SU-DHL-6 (cell line): ENCODE measurements around the gene SH3PXD2B.

Experiments
- H2AFZ ChIP-seq: fragments of 200-600 bp; sonication (generic); 2 replicates; pipeline ENCODE4 v1.6.1; 2014; ENCODE audit warnings: low read depth, mild to moderate bottlenecking, moderate library complexity, mixed read lengths, antibody characterized with exemption, low read length; ENCODE audit not compliant: severe bottlenecking
- H3F3A ChIP-seq: fragments of 200-600 bp; shearing (Covaris generic); 2 replicates; pipeline ENCODE4 v1.6.0; 2016; ENCODE audit warnings: antibody characterized with exemption, mild to moderate bottlenecking; ENCODE audit not compliant: insufficient read depth
- H3K27ac ChIP-seq: fragments of 200-600 bp; sonication (generic); 2 replicates; pipeline ENCODE4 v1.5.1; 2016; ENCODE audit warnings: low read depth, mild to moderate bottlenecking, low read length, moderate library complexity, mixed read lengths
- H3K27me3 ChIP-seq: fragments of 200-600 bp; sonication (generic), shearing (Covaris generic); 2 replicates; pipeline ENCODE4 v1.6.0; 2014; ENCODE audit warnings: mild to moderate bottlenecking, low read length
- H3K36me3 ChIP-seq: fragments of 200-600 bp; sonication (generic); 2 replicates; pipeline ENCODE4 v1.6.1; 2014; ENCODE audit warnings: mild to moderate bottlenecking, low read length, mixed read lengths
- H3K4me2 ChIP-seq: fragments of 300-600, 200-600 bp; shearing (Covaris generic), sonication (generic); 2 replicates; pipeline ENCODE4 v1.6.0; 2014; ENCODE audit warnings: low read length, low read depth, mild to moderate bottlenecking; ENCODE audit not compliant: poor library complexity, severe bottlenecking
- H3K4me3 ChIP-seq: fragments of 200-600 bp; sonication (generic); 2 replicates; pipeline ENCODE4 v1.5.1; 2014; ENCODE audit warnings: antibody characterized with exemption, low read length, mild to moderate bottlenecking, mixed read lengths; ENCODE audit not compliant: insufficient read depth, poor library complexity, severe bottlenecking
- H3K79me2 ChIP-seq: fragments of 200-600 bp; sonication (generic); 2 replicates; pipeline ENCODE4 v1.6.1; 2014; ENCODE audit warnings: mild to moderate bottlenecking, low read length, moderate library complexity; ENCODE audit not compliant: insufficient read depth
- H3K9ac ChIP-seq: fragments of 200-600 bp; sonication (generic); 2 replicates; pipeline ENCODE4 v1.7.0; 2014; ENCODE audit warnings: mild to moderate bottlenecking, low read length
- H3K9me2 ChIP-seq: fragments of 200-600 bp; sonication (generic); replicated peaks from 2 replicates; pipeline ENCODE4 v1.6.1; 2014; ENCODE audit warnings: low read length; ENCODE audit not compliant: insufficient read depth
- H3K9me3 ChIP-seq: fragments of 200-600 bp; sonication (generic); 2 replicates; pipeline ENCODE4 v1.6.1; 2014; ENCODE audit warnings: low read length, mixed read lengths; ENCODE audit not compliant: insufficient read depth
- H4K20me1 ChIP-seq: fragments of 200-600 bp; sonication (generic); 2 replicates; pipeline ENCODE4 v1.6.1; 2014; ENCODE audit warnings: low read depth, mild to moderate bottlenecking, antibody characterized with exemption, low read length, moderate library complexity, mixed read lengths
- CTCF ChIP-seq: fragments of 200-600 bp; sonication (generic); IDR thresholded peaks from one replicate; pipeline ENCODE4 v1.5.1; 2017; ENCODE audit warnings: antibody characterized with exemption, mild to moderate bottlenecking, low read length, moderate library complexity; ENCODE audit not compliant: insufficient read depth, poor library complexity, severe bottlenecking
- EZH2phosphoT487 ChIP-seq: fragments of 200-600 bp; sonication (generic), shearing (Covaris generic); conservative IDR thresholded peaks from 2 replicates; pipeline ENCODE4 v1.6.1; 2018; ENCODE audit warnings: mild to moderate bottlenecking, antibody characterized with exemption, low read length, moderate library complexity, mixed read lengths

SH3PXD2B gene

DNA sequence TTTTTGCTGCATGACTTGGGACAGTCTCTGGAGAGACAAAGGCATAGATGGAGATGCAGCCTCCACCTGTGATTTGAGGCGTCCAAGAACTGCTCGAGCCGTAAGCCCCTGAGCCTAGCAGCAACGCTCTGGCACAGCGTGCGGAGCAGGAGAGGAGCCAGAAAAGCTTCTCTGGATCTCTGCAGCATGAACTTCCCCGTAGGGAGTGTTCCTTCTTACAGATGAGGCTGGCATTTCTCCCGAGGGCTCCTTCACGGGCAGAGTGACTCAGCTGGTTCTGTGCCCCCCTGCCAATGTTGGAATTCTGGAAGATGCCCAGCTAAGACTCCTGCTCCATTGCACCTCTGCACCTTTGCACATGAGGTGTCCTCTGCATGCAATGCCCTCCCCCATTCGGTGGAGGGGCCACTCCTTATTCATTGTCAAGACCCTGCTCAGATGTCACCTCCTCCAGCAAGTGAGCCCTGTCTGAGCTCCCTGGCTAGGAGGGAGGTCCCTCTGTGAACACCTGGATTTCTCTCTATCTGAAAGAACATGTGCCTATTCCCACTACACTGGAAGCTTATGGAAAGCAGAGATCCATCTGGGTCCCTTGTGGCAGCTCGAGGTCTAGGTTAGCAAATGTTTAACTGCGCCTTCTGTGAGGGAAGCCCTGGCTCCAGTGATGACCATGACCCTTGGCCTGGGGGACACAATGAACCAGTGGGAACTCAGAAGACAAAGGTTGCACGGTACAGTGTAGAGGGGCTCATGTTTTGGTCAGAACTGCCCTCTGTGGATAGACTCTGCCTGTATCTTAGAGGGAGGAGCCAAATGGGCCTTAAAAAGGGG is 39.6 kb downstream of the SH3PXD2B start:
- Histone ChIP-seq H3K4me2 (no peak overlapping the region), H3K79me2 (no peaks in the 10 kb centered on the region), H3K27me3 (no peaks in the 10 kb centered on the region)

GRCh38 chr5:172413601-172414171 is 40.6 kb downstream of the SH3PXD2B start:
- no peaks in the 10 kb centered on the region for H3K9me2 ChIP-seq
- H3K9me3 ChIP-seq = no peaks in the 10 kb centered on the region
- no peaks in the 10 kb centered on the region for H3K79me2 ChIP-seq
- no peaks in the 10 kb centered on the region for H3F3A ChIP-seq
- H3K9ac ChIP-seq = no peak overlapping the region
- H2AFZ ChIP-seq = no peak overlapping the region
- H3K27me3 ChIP-seq = no peaks in the 10 kb centered on the region
- H3K4me2 ChIP-seq = no peak overlapping the region
- H3K36me3 ChIP-seq = no peaks in the 10 kb centered on the region
- no peaks in the 10 kb centered on the region for H4K20me1 ChIP-seq
- no peak overlapping the region for H3K27ac ChIP-seq
- TF ChIP-seq CTCF = no peak
- TF ChIP-seq EZH2phosphoT487 = no peak
- H3K4me3 ChIP-seq = no peak overlapping the region

More for the DNA sequence above, 39.6 kb downstream of the SH3PXD2B start:
- H3K4me3 ChIP-seq = no peak overlapping the region
- H3K27ac ChIP-seq = no peak overlapping the region
- H4K20me1 ChIP-seq = no peaks in the 10 kb centered on the region
- H3K9me3 ChIP-seq = no peaks in the 10 kb centered on the region
- no peak overlapping the region for H2AFZ ChIP-seq
- no peak overlapping the region for H3K9ac ChIP-seq
- no peaks in the 10 kb centered on the region for H3K36me3 ChIP-seq
- H3K9me2 ChIP-seq = no peaks in the 10 kb centered on the region
- H3F3A ChIP-seq = no peaks in the 10 kb centered on the region
- no peak for TF ChIP-seq CTCF
- no peak for TF ChIP-seq EZH2phosphoT487

- TF ChIP-seq CTCF = no peak
- no peak for TF ChIP-seq EZH2phosphoT487
- Histone ChIP-seq H3K9me3 (no peaks in the 10 kb centered on the region), H3K9ac (no peak overlapping the region), H3K79me2 (no peaks in the 10 kb centered on the region), H4K20me1 (no peaks in the 10 kb centered on the region), H3K4me3 (no peak overlapping the region), H3K9me2 (no peaks in the 10 kb centered on the region), H3K36me3 (no peaks in the 10 kb centered on the region), H2AFZ (no peak overlapping the region), H3K4me2 (no peak overlapping the region), H3K27me3 (no peaks in the 10 kb centered on the region), H3K27ac (no peak overlapping the region), H3F3A (no peaks in the 10 kb centered on the region)
Measured at GRCh38 chr5:172412724-172413286, 41.5 kb downstream of the SH3PXD2B start.
